IPS-11a (cell line): Measurements from ENCODE around the gene AMOTL1.

Experiments
- H3K4me3 ChIP-seq: one replicate; pipeline ENCODE4 v1.5.1; 2013; ENCODE audit warnings: low read depth, low read length, control low read depth

The AMOTL1 gene

GRCh38 chr11:94742665-94743064 lies 25.5 kb upstream of the AMOTL1 start:
- H3K4me3 ChIP-seq, result no peak overlapping the region

GRCh38 chr11:94746721-94747120 lies 21.4 kb upstream of the AMOTL1 start:
- H3K4me3 ChIP-seq, result no peak overlapping the region

DNA sequence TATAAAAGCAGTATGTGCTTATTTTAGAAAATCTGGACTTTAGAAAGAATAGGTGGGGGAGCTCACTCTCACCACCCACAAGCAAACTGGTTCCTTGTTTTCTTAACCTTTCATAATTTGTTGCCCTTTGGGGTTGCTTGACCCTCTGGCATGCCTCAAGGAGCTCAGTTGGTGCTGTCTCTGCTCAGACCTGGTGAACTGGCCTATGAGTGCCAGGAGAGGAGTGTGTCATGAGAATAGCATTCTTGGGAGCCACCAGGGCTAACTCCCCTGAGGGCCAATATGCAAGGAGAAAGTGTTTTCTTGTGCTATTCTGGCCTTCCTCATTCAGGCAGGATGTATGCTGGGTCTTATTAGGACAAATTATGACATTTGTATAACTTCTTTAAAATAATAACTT lies 21.0 kb upstream of the AMOTL1 start:
- no peak overlapping the region for H3K4me3 ChIP-seq

DNA sequence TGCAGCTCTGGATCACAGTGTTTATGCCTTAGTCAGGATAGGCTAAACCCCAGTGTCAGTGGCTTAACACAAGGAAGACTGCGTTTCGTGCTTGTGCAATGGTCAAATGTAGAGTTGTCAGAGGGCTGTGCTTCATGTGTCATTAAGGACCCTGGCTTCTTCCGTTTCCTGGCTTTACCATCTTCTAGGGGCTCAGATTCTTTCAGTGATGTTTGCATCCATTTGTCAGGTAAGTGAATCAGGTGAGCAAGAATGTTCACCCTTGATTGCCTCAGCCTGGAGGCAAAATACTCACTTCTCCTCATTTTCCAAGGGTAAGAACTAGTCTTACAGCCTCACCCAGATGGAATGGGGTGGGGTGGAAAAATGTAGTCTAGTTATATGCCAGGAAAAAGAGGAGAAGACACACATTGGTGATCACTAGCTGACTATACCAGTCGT lies 20.5 kb upstream of the AMOTL1 start:
- H3K4me3 ChIP-seq, result no peak overlapping the region

DNA sequence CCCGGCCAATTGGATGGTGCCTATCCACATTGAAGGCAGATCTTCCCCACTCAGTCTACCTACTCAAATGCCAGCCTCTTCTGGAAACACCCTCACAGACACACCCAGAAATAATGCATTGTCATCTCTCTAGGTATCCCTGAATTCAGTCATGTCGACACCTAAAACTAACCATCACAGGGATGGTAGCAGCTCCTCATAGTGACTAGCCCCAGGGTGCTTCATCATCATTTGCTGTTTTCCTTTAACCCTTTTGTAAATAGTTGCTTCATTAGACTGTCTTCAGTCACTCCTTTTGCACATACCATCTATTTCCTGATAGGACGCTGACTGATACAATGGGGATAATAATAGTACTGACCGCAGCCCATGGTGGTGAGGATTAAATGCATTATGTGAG lies 18.8 kb upstream of the AMOTL1 start:
- H3K4me3 ChIP-seq, result no peak overlapping the region

DNA sequence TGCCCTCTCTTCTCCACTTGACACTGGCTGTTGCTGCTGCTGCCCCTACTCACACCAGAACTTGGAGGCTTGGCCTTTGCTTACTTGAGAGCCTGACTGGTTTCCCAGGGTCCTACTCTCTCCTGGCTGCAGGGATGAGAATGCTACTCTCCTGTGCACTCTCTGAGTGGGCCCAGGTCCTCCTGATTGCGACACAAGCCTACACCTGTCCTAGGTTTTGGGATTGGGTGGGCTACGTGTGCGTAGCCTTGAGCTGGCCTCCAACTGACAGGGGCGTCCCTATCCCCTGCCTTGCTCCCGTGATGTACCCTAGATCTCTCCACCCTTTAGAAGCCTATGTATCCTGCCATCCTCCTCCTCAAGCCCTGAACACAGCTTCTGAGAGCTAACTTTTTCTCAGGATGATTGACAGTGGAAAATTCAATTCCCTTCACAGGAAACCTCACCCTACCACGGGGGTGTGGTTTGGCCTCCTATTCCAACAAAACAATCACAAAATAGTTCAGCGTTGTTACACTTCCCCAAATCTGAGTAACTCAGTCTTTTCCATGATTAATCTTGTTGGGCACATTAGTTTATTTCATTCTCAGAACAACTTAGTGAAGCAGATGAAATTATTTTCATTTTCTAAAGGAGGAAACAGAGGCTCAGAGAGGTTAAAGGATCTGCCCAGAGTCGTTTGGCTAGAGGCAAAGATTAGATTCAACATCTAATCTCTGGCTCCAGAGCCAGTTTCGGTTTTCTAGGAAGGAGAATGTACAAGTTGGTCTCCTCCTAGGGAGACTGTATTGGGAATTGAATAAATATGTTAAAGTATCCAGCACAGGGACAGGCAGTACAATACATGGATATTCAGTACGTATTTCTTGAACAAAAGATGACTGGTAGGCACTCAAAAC lies 17.6 kb upstream of the AMOTL1 start:
- H3K4me3 ChIP-seq, result no peak overlapping the region

- H3K4me3 ChIP-seq, result no peak overlapping the region
These were observed 16.9 kb upstream of the AMOTL1 start for GRCh38 chr11:94751218-94751609.

DNA sequence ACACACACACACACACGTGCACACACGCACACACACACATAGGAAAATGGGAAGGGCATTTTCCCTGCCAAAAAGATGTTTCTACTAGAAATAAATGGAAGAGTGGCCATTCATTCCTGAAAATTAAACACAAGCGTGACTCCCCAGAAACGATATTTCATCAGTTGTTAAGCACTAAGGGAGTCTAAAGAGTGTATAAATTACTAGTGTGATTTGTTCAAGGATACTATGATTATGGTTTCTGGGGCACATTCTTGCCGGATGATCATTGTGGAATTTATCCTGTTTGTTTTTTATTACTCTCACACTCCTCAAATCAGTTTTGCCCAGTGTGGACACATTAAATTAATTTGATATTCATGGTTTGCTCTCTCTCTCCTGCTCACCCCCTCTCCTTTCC lies 16.4 kb upstream of the AMOTL1 start:
- H3K4me3 ChIP-seq, result no peak overlapping the region

DNA sequence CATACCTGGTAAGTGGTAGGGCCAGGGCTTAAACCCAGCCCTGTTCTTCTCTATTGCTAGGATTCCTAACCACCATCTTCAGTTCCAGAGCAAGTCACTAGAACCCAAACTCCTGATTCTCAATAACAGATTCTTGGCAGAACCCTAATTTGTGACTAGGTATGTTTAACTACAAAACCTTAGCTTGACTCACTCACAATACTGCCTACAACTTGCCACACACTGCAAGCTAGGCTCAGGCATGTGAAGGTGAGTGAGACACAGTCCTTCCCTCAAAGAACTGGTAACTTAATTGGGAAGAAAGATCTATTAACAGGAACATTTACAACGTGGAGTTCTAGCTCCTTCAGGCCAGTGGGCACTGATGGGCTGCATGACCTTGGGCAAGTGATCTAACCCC lies 14.5 kb upstream of the AMOTL1 start:
- H3K4me3 ChIP-seq, result no peak overlapping the region

DNA sequence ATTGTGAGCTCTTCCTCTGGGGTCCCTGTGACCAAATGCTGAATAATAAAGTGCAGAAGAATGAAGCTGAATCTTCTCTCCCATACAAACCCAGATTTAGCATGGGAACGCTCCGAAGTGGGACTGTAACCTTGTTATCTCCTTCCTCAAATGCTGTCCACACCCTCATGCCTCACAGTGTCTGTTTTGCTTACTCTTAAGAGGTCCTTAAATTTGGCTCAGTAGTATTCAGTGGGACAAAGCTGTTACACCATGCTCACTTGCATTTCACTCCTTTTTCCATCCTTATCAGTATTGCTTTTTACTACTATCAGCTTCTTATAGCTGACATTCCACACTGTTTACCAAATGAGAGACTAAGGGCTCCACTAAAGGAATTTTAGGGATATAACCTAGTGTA lies 13.8 kb upstream of the AMOTL1 start:
- no peak overlapping the region for H3K4me3 ChIP-seq

GRCh38 chr11:94754819-94755218 lies 13.3 kb upstream of the AMOTL1 start:
- no peak overlapping the region for H3K4me3 ChIP-seq

- H3K4me3 ChIP-seq, result no peak overlapping the region
These were observed 12.7 kb upstream of the AMOTL1 start for GRCh38 chr11:94755494-94755893.

DNA sequence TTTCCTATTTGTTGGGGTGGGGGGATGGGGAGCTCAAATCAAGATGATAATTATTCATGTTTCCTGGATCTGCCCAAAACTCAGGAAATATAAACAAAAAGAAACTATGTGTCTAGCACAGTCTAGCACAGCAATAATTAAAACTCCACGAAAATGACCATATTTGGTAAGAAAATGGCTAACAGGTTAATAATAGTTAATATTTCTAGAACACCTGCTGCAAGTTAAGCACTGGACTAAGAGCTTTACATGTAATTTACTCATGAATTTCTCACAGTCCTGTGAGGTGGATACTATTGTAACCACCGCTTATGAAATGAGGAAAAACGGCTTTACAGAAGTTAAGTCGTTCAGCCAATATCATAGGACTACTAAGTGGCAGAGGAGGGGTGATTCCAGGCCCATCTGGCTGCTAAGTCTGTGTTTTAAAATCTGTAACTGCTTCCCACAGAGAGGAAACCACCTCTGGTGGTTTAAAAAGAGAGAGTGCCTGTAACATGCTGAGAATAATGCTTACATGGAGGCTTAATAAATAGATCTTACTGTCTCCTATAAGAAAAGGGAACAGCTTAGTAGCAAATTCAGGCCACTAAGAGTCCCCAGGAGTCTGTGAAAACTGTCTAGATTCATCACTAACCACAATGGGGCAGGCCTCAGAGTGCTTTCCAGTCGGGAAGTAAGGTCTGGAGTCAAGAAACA lies 11.0 kb upstream of the AMOTL1 start:
- no peak overlapping the region for H3K4me3 ChIP-seq

- H3K4me3 ChIP-seq, result no peak overlapping the region
These were observed 9.5 kb upstream of the AMOTL1 start for GRCh38 chr11:94758666-94759065.

GRCh38 chr11:94759522-94759921 lies 8.6 kb upstream of the AMOTL1 start:
- no peak overlapping the region for H3K4me3 ChIP-seq

DNA sequence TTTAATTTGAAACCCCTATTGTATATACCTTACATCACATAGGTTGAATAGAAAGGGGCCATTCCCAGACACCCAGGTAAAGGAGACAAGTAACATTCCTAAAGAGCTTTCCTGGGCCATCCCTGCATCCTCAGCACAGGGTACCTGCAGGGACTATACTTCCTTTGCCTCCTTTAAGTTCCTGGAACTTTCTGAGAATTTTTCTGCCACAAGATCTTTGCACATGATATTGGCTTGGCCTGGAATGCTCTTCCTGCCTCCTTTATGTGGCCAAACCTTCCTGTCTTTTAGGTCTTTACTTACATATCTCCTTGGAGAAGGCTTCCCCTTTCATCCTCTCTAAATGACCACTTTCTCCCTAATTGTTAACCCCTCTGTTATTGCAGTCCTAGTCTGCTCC lies 7.9 kb upstream of the AMOTL1 start:
- no peak overlapping the region for H3K4me3 ChIP-seq

DNA sequence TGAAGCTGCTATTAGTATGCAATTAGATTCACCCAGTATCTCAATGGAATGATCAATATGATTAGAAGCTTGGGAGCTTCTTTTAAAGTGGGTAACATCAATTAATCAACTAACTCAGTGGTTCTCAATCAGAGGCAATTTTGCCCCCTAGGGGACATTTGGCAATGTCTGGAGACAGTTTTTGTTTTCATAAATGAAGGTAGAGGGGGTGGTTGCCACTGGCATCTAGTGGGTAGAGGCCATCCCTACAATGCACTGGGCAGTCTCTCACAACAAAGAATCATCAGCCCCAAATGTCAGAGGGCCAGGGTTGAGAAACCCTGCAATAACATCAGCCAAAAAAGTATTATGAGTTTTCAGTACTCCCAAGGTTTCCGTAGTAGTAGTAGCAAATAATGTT lies 5.9 kb upstream of the AMOTL1 start:
- no peak overlapping the region for H3K4me3 ChIP-seq

DNA sequence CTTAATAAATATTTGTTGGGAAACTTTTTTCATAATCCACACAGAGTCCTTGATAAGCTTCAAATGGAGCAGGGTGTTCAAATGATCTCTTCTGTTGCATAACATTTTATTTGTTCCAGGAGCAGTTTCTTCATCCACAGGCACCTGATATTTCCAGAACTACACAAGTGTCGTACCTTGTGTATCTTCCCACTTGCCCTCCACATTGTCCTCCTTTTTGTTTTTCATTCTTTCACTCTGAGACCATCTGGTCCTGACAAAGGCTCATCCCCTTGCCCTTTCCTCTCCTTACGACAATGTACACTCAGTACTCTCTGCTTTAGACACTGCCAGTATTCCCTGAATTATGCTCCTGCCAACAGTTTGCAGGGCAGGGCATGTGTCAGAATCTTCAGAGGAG lies 5.2 kb upstream of the AMOTL1 start:
- H3K4me3 ChIP-seq, result no peak overlapping the region

GRCh38 chr11:94766713-94767206 lies 1.4 kb upstream of the AMOTL1 start:
- no peak overlapping the region for H3K4me3 ChIP-seq

GRCh38 chr11:94767291-94767690 lies 865 bp upstream of the AMOTL1 start:
- H3K4me3 ChIP-seq, result no peak overlapping the region

DNA sequence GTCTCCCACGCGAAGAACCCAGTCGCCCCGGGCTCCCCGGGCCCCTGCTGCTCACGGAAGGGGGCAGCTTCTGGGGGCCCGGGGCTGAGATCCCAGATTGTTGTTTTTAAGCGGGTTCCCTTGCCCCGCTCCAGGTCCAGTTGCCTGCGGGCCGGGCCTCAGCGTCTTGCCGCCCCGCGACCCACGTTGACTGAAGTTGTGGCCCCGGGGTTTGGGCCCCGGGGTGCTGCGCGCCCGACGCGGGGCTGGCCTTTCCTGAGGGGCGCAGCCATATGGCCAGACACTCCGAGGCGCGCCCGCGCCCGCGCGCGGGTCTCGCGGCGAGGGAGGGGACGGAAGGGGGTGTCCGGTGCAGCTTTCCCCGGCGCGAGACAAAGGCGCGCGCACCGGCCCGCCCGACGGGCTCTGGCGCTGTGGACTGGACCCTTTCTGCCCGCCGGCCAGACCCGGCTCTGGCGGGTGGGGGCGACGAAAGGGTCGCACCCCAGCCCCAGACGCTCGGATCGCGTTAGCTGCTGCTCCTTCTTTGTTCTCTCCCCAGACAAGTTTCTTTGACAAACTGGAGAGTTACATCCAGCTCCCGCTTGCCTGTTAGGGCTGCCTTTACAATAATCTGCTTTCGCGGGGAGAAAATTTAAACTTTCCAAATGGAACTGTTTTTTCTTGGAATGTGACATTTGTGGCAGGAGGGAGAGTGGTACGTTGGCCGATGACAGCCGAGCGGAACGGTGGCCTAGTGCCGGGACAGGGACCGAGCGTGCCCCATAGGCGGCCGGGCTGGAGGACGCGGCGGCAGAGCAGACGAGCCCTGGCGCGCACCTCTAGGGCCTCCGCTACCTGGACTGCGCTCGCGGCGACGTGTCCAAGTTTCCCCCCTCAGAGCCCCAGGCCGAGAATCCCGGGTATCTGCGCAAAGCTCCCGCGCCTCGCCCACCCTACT lies 716 bp downstream of the AMOTL1 start:
- peak overlapping the region; percentile 84 for H3K4me3 ChIP-seq
